OCI-LY7 (cell line): Measurements from ENCODE around the gene ITIH1. TPM values are rescaled to one million over a fixed set of nuclear protein-coding genes. Genes with fewer than 3 reads are reported as not detected.

ENCODE experiments used
- BruUV-seq: library from RNA; stranded (reverse); fragments of 400-500 nt; replicated peaks from 2 replicates; lab custom pipeline; 2021; lab: Mats Ljungman, UMichigan
- CTCF ChIA-PET: fragments of 300-600 bp; sonication (Branson Sonifier 250); formaldehyde crosslinking; loops from one replicate; lab custom pipeline; 2022; ENCODE audit warnings: antibody characterized with exemption; ENCODE audit not compliant: unreplicated experiment; lab: Charles Lee
- POLR2A ChIA-PET: fragments of 300-600 bp; sonication (Branson Sonifier 250); formaldehyde crosslinking; loops from one replicate; lab custom pipeline; 2022; ENCODE audit warnings: antibody characterized with exemption; lab: Charles Lee
- DNase-seq: peaks from one replicate; pipeline ENCODE4 v3.0.0-alpha.2; 2015; ENCODE audit warnings: low spot score
- H2AFZ ChIP-seq: fragments of 200-600 bp; sonication (generic), shearing (Covaris generic); 2 replicates; pipeline ENCODE4 v1.6.1; 2014; ENCODE audit warnings: mild to moderate bottlenecking, antibody characterized with exemption, low read length, moderate library complexity
- H3K27ac ChIP-seq: fragments of 200-600 bp; sonication (generic); 2 replicates; pipeline ENCODE4 v1.5.1; 2014; ENCODE audit warnings: mixed run types, low read depth, mild to moderate bottlenecking, moderate library complexity, low read length, inconsistent platforms; ENCODE audit not compliant: poor library complexity, severe bottlenecking
- H3K36me3 ChIP-seq: fragments of 200-600 bp; sonication (generic); 2 replicates; pipeline ENCODE4 v1.6.1; 2014; ENCODE audit warnings: mild to moderate bottlenecking, antibody characterized with exemption, low read length, moderate library complexity, mixed read lengths; ENCODE audit not compliant: insufficient read depth
- H3K4me1 ChIP-seq: fragments of 200-600 bp; sonication (generic); 2 replicates; pipeline ENCODE4 v1.5.1; 2014; ENCODE audit warnings: mild to moderate bottlenecking, low read length; ENCODE audit not compliant: insufficient read depth, poor library complexity, severe bottlenecking
- H3K4me2 ChIP-seq: fragments of 200-600 bp; sonication (generic); 2 replicates; pipeline ENCODE4 v1.6.1; 2014; ENCODE audit warnings: mild to moderate bottlenecking, low read length
- H3K4me3 ChIP-seq: fragments of 200-600 bp; sonication (generic); 2 replicates; pipeline ENCODE4 v1.5.1; 2014; ENCODE audit warnings: mild to moderate bottlenecking, low read depth, low read length; ENCODE audit not compliant: poor library complexity, severe bottlenecking
- H3K79me2 ChIP-seq: fragments of 200-600 bp; sonication (generic); 2 replicates; pipeline ENCODE4 v1.6.1; 2016; ENCODE audit warnings: low read depth, mild to moderate bottlenecking, low read length, moderate library complexity, mixed read lengths; ENCODE audit not compliant: insufficient read depth
- H3K9me2 ChIP-seq: fragments of 200-600 bp; sonication (generic); 2 replicates; pipeline ENCODE4 v1.6.1; 2016; ENCODE audit warnings: mild to moderate bottlenecking, low read length, mixed read lengths; ENCODE audit not compliant: insufficient read depth
- H3K9me3 ChIP-seq: fragments of 200-600 bp; sonication (generic); 2 replicates; pipeline ENCODE4 v1.6.1; 2014; ENCODE audit warnings: mild to moderate bottlenecking, mixed run types, low read length, mixed read lengths
- H4K20me1 ChIP-seq: fragments of 200-600 bp; sonication (generic); 2 replicates; pipeline ENCODE4 v1.6.1; 2014; ENCODE audit warnings: mild to moderate bottlenecking, antibody characterized with exemption, low read length, moderate library complexity, mixed read lengths; ENCODE audit not compliant: insufficient read depth
- EZH2phosphoT487 ChIP-seq: fragments of 200-600 bp; sonication (generic); IDR thresholded peaks from 2 replicates; pipeline ENCODE4 v1.6.1; 2018; ENCODE audit warnings: low read depth, borderline replicate concordance, mild to moderate bottlenecking, mixed run types, antibody characterized with exemption, low read length, moderate library complexity, mixed read lengths
- intact Hi-C: fragments of 100-400 bp; cut with micrococcal nuclease; formaldehyde crosslinking; loops from one replicate; pipeline ENCODE4 v1.10.0; 2022; ENCODE audit not compliant: unreplicated experiment
- total RNA-seq, 2 experiments: library from RNA; depleted of rRNA in 1 of 2; stranded (reverse); fragments of >200 nt in 1 of 2; shearing (Covaris generic) in 1 of 2; gene quantifications; 2 replicates each; pipeline ENCODE4 v1.2.3, GENCODE V29; 2014 to 2022
- TF ChIP-seq, protein P1 (sequence below): fragments of 200-600 bp; sonication (generic); conservative IDR thresholded peaks from 2 replicates; pipeline ENCODE4 v1.5.1; 2014; ENCODE audit warnings: mild to moderate bottlenecking, antibody characterized with exemption, low read length, moderate library complexity, mixed read lengths

ITIH1 gene
- total RNA-seq, 2 experiments from 2014 or later: not detected

DNA sequence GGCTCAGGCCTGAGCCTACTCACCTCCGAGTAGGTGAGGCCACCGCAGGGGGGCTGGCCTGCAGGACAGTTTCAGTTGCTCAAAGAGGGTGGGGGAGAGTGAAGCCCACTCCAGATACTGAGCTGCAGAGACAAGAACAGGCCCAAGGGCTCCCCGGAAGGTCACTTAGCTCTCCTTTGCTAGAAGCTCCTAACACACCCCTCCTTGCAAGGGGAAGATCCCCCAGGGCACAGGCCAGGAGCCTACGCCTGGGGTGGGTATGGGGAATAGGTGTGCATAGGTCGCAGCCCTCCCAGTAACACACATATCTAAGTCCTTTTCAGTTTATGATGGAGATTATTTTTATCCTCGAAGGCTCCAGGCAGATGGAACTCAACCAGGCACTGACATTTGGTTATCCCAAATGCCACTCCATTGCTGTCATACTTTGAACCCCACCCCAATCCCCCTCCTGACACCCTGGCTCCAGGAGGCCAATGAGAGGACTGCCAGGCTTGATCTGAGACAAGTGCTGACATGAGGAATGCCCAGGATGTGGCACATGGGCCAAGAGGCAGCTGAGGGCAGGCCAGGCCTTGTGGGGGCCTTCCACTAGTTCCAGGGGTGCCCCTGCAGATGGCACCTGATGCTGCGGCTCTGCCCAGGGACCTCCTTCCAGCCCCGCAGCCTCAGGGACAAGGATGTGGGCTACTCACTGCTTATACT lies 58.5 kb downstream of the ITIH1 start:
- Histone ChIP-seq H3K4me2 (no peak overlapping the region), H3K4me1 (no peaks in the 10 kb centered on the region), H3K79me2 (no peaks in the 10 kb centered on the region), H3K9me2 (no peaks in the 10 kb centered on the region), H3K4me3 (no peak overlapping the region), H3K27ac (no peak overlapping the region), H4K20me1 (no peaks in the 10 kb centered on the region), H3K9me3 (no peaks in the 10 kb centered on the region), H3K36me3 (no peaks in the 10 kb centered on the region), H2AFZ (no peak overlapping the region)
- no TSS peak for BruUV-seq
- ChIA-PET POLR2A (no interaction called here), CTCF (no interaction called here)
- TF ChIP-seq EZH2phosphoT487: no peak
- TF ChIP-seq, protein P1, sequence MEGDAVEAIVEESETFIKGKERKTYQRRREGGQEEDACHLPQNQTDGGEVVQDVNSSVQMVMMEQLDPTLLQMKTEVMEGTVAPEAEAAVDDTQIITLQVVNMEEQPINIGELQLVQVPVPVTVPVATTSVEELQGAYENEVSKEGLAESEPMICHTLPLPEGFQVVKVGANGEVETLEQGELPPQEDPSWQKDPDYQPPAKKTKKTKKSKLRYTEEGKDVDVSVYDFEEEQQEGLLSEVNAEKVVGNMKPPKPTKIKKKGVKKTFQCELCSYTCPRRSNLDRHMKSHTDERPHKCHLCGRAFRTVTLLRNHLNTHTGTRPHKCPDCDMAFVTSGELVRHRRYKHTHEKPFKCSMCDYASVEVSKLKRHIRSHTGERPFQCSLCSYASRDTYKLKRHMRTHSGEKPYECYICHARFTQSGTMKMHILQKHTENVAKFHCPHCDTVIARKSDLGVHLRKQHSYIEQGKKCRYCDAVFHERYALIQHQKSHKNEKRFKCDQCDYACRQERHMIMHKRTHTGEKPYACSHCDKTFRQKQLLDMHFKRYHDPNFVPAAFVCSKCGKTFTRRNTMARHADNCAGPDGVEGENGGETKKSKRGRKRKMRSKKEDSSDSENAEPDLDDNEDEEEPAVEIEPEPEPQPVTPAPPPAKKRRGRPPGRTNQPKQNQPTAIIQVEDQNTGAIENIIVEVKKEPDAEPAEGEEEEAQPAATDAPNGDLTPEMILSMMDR: no peak
- DNase-seq: no peak
- intact Hi-C loops: no loop called here

DNA sequence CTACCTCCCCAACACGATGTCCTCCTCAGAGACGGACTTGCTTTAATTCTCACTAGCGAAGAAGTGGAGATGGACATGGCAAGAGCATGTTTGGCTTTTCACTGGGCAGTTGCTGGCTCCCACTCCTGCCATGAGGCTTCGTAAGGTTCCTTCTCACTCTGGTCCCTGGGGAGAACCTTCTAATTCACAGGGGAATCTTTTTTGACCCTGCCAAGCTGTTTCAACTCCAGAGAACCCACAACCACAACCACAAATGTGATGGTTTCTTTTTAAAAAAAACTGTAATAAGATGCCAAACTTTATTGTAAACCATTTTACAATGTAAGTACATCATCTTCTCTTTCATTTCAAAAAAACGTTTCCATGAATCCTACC lies 59.1 kb downstream of the ITIH1 start:
- no peaks in the 10 kb centered on the region for H3K79me2 ChIP-seq
- CTCF ChIA-PET: no interaction called here
- H4K20me1 ChIP-seq: no peaks in the 10 kb centered on the region
- no peak for TF ChIP-seq EZH2phosphoT487
- TF ChIP-seq, protein P1: no peak
- DNase-seq: no peak
- no peaks in the 10 kb centered on the region for H3K36me3 ChIP-seq
- no peak overlapping the region for H3K4me2 ChIP-seq
- H3K9me2 ChIP-seq: no peaks in the 10 kb centered on the region
- no peaks in the 10 kb centered on the region for H3K9me3 ChIP-seq
- no peak overlapping the region for H3K4me3 ChIP-seq
- POLR2A ChIA-PET: interaction anchor here (0.5 to 1.0 kb wide), 3 partner anchors 105 to 237 kb away, joined by 3 to 4 read pairs (median 3); no protein-coding TSS in a partner anchor
- BruUV-seq: no TSS peak
- no peak overlapping the region for H2AFZ ChIP-seq
- intact Hi-C loops: no loop called here
- no peak overlapping the region for H3K27ac ChIP-seq
- H3K4me1 ChIP-seq: no peaks in the 10 kb centered on the region

DNA sequence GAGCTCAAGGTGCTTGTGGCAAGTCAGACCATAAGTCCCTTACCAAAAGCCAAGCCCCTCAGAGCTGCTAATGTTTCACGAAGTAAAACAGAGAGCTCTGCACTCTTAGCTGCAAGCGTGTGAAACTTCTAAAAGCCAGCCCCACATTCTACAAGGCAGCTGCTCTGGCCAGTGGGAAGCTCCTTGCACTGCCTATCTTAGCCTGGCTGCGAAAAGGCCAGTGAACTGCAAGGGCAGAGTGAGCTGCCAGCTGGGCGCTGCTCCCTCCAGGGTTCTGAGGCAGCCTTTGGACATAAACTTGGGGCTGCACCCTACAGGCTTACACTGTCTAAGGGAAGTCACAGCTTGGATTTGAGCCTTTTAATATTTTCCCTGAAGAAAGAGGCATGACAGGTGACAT lies 59.6 kb downstream of the ITIH1 start:
- DNase-seq: no peak
- no peak overlapping the region for H3K4me2 ChIP-seq
- no peak overlapping the region for H3K4me3 ChIP-seq
- CTCF ChIA-PET: no interaction called here
- TF ChIP-seq, protein P1: no peak
- no peak for TF ChIP-seq EZH2phosphoT487
- H3K9me3 ChIP-seq: no peaks in the 10 kb centered on the region
- no peak overlapping the region for H3K27ac ChIP-seq
- H3K4me1 ChIP-seq: no peaks in the 10 kb centered on the region
- POLR2A ChIA-PET: interaction anchor here (0.5 to 1.0 kb wide), 3 partner anchors 104 to 236 kb away, joined by 3 to 4 read pairs (median 3); no protein-coding TSS in a partner anchor
- H4K20me1 ChIP-seq: no peaks in the 10 kb centered on the region
- H3K36me3 ChIP-seq: no peaks in the 10 kb centered on the region
- no peaks in the 10 kb centered on the region for H3K79me2 ChIP-seq
- no peak overlapping the region for H2AFZ ChIP-seq
- BruUV-seq: no TSS peak
- intact Hi-C loops: no loop called here
- H3K9me2 ChIP-seq: no peaks in the 10 kb centered on the region
